PC-9 (cell line): ENCODE measurements around the gene TBC1D5. TPM values are rescaled to one million over a fixed set of nuclear protein-coding genes. Genes with fewer than 3 reads are reported as not detected.

Source experiments
- BruUV-seq: library from RNA; stranded (reverse); fragments of 400-500 nt; replicated peaks from 2 replicates; lab custom pipeline; 2021; lab: Mats Ljungman, UMichigan
- CTCF ChIA-PET: fragments of 300-600 bp; sonication (Branson Sonifier 250); formaldehyde crosslinking; loops from one replicate; lab custom pipeline; 2022; ENCODE audit warnings: antibody characterized with exemption; lab: Charles Lee
- POLR2A ChIA-PET: fragments of 300-600 bp; sonication (Branson Sonifier 250); formaldehyde crosslinking; loops from one replicate; lab custom pipeline; 2022; ENCODE audit warnings: antibody characterized with exemption; ENCODE audit not compliant: unreplicated experiment; lab: Charles Lee
- DNase-seq, 2 experiments: peaks; one replicate each; pipeline versions ENCODE4 v3.0.0 to v3.0.0-alpha.2; 2015 to 2022; ENCODE audit warnings: mixed read lengths in 1 of 2
- H2AFZ ChIP-seq: fragments of 200-600 bp; sonication (generic); 2 replicates; pipeline ENCODE4 v1.8.1; 2017; ENCODE audit warnings: antibody characterized with exemption
- H3F3A ChIP-seq: fragments of 200-600 bp; sonication (generic); 2 replicates; pipeline ENCODE4 v1.8.1; 2017; ENCODE audit warnings: antibody characterized with exemption, mild to moderate bottlenecking, low read depth; ENCODE audit not compliant: insufficient read depth
- H3K27ac ChIP-seq: fragments of 200-600 bp; sonication (generic); 2 replicates; pipeline ENCODE4 v1.6.1; 2016; ENCODE audit warnings: mixed run types
- H3K27me3 ChIP-seq: fragments of 200-600 bp; sonication (generic); 2 replicates; pipeline ENCODE4 v1.6.1; 2016; ENCODE audit warnings: low read depth, mixed run types; ENCODE audit not compliant: insufficient read depth
- H3K36me3 ChIP-seq: fragments of 200-600 bp; sonication (generic); 2 replicates; pipeline ENCODE4 v1.6.1; 2016; ENCODE audit warnings: low read depth, mixed run types
- H3K4me1 ChIP-seq: fragments of 200-600 bp; sonication (generic); replicated peaks from 2 replicates; pipeline ENCODE4 v1.6.1; 2016; ENCODE audit warnings: mixed run types; ENCODE audit not compliant: insufficient read depth
- H3K4me2 ChIP-seq: fragments of 200-600 bp; sonication (generic); 2 replicates; pipeline ENCODE4 v1.6.1; 2017; ENCODE audit warnings: mixed run types
- H3K4me3 ChIP-seq: fragments of 200-600 bp; sonication (generic); 2 replicates; pipeline ENCODE4 v1.6.1; 2016; ENCODE audit warnings: mixed run types
- H3K79me2 ChIP-seq: fragments of 200-600 bp; sonication (generic); 2 replicates; pipeline ENCODE4 v1.6.1; 2017; ENCODE audit warnings: low read depth, mixed run types
- H3K9me2 ChIP-seq: fragments of 200-600 bp; sonication (generic); 2 replicates; pipeline ENCODE4 v1.8.1; 2017; ENCODE audit warnings: mild to moderate bottlenecking; ENCODE audit not compliant: insufficient read depth
- H3K9me3 ChIP-seq: fragments of 200-600 bp; sonication (generic); 2 replicates; pipeline ENCODE4 v1.8.1; 2016; ENCODE audit warnings: low read depth; ENCODE audit not compliant: insufficient read depth
- H4K20me1 ChIP-seq: fragments of 200-600 bp; sonication (generic); 2 replicates; pipeline ENCODE4 v1.8.1; 2017; ENCODE audit not compliant: insufficient read depth
- CTCF ChIP-seq: fragments of 200-600 bp; sonication (generic); conservative IDR thresholded peaks from 2 replicates; pipeline ENCODE4 v1.6.1; 2017; ENCODE audit warnings: mixed run types, antibody characterized with exemption, mild to moderate bottlenecking, moderate library complexity
- EZH2 ChIP-seq: fragments of 200-600 bp; sonication (generic); IDR thresholded peaks from 2 replicates; pipeline ENCODE4 v1.8.0; 2017; ENCODE audit warnings: antibody characterized with exemption, low read depth
- intact Hi-C: fragments of 100-400 bp; cut with micrococcal nuclease; formaldehyde crosslinking; loops from one replicate; pipeline ENCODE4 v1.10.0; 2022; ENCODE audit not compliant: unreplicated experiment
- total RNA-seq: library from RNA; stranded (reverse); gene quantifications from 2 replicates; pipeline ENCODE4 v1.2.3, GENCODE V29; 2021

TBC1D5 gene
- total RNA-seq, 1 experiment from 2014 or later, result 54.0 TPM

- Histone ChIP-seq H3K27ac (no peak overlapping the region), H3K4me2 (no peak overlapping the region), H3K4me3 (no peak overlapping the region), H3K9me2 (no peaks in the 10 kb centered on the region), H3K9me3 (no peaks in the 10 kb centered on the region), H4K20me1 (no peaks in the 10 kb centered on the region), H3K36me3 (no peaks in the 10 kb centered on the region), H2AFZ (no peak overlapping the region), H3F3A (no peaks in the 10 kb centered on the region), H3K27me3 (no peaks in the 10 kb centered on the region), H3K79me2 (no peaks in the 10 kb centered on the region), H3K4me1 (no peaks in the 10 kb centered on the region)
- no TSS peak for BruUV-seq
- intact Hi-C loops, result no loop called here
- no peak for TF ChIP-seq EZH2
- no peak for DNase-seq
- ChIA-PET POLR2A (no interaction called here), CTCF (no interaction called here)
These were observed 11.2 kb upstream of the TBC1D5 start for GRCh38 chr3:17753632-17753992.

- Histone ChIP-seq H3K4me2 (no peak overlapping the region), H3K4me3 (no peak overlapping the region), H3K4me1 (no peaks in the 10 kb centered on the region), H3K9me2 (no peaks in the 10 kb centered on the region), H4K20me1 (no peaks in the 10 kb centered on the region), H3F3A (no peaks in the 10 kb centered on the region), H3K9me3 (no peaks in the 10 kb centered on the region), H3K36me3 (no peaks in the 10 kb centered on the region), H3K27me3 (no peaks in the 10 kb centered on the region), H2AFZ (no peak overlapping the region), H3K27ac (no peak overlapping the region), H3K79me2 (no peaks in the 10 kb centered on the region)
- no peak for DNase-seq
- POLR2A ChIA-PET, result no interaction called here
- TF ChIP-seq CTCF (no peak), EZH2 (no peak)
- intact Hi-C loops, result no loop called here
- CTCF ChIA-PET, result no interaction called here
- BruUV-seq, result no TSS peak
These were observed 10.6 kb upstream of the TBC1D5 start for GRCh38 chr3:17752876-17753631.

DNA sequence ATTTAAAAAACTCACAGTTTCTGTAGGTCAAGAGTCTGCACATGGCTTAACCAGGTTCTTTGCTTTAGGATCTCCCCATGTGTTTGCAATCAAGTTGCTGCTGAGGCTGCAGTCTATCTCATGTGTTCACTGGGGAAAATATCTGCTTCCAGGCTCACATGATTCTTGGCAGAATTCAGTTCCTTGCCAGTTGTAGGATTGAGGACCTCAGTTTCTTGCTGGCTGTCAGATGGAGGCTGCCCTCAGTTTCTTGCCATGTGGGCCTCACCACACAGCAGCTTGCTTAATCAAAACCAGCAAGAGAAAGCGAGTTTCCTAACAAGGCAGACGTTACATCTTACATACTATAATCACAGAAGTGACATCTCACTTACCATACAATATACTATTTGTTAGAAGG is 10.0 kb upstream of the TBC1D5 start:
- H3K27me3 ChIP-seq, result no peaks in the 10 kb centered on the region
- H3K4me2 ChIP-seq, result no peak overlapping the region
- H3K9me2 ChIP-seq, result no peaks in the 10 kb centered on the region
- H2AFZ ChIP-seq, result no peak overlapping the region
- H4K20me1 ChIP-seq, result no peaks in the 10 kb centered on the region
- POLR2A ChIA-PET, result no interaction called here
- H3K4me1 ChIP-seq, result no peaks in the 10 kb centered on the region
- TF ChIP-seq CTCF (no peak), EZH2 (no peak)
- H3K9me3 ChIP-seq, result no peaks in the 10 kb centered on the region
- no peaks in the 10 kb centered on the region for H3K36me3 ChIP-seq
- H3F3A ChIP-seq, result no peaks in the 10 kb centered on the region
- intact Hi-C loops, result no loop called here
- CTCF ChIA-PET, result no interaction called here
- no peak for DNase-seq
- no TSS peak for BruUV-seq
- H3K79me2 ChIP-seq, result no peaks in the 10 kb centered on the region
- H3K27ac ChIP-seq, result no peak overlapping the region
- H3K4me3 ChIP-seq, result no peak overlapping the region
